Measurements from ENCODE around the gene MLC1.

Gene MLC1

DNA sequence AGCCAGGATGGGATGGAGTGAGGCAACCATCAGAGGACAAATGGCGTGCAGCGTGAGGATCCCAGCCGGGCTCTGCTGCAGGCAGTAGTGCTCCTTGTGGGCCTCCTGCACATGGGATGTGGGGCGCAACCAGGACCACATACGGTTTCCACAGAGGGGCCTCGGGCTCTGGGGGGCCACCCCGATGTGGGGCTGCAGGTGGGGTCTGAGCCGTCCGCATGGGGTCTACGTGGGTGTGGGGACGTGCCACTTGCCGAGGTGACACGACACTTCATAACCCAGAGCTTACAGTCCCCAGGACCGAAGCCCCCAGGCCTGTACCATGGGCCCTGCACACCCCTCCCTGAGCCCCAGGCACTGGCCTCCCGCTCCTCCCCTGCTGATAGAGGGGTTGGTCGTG lies 37.9 kb downstream of the MLC1 start:
- Histone ChIP-seq H3K9me3 (ENCODE audit: control insufficient read depth, low read length) (no peaks in the 10 kb centered on the region), H3K36me3 (ENCODE audit: control insufficient read depth, insufficient read depth, low read length) (no peaks in the 10 kb centered on the region), H3K4me2 (ENCODE audit: low read length) (no peak overlapping the region), H3K27me3 (ENCODE audit: control insufficient read depth, insufficient read depth, low read length) (no peaks in the 10 kb centered on the region), H2AFZ (no peak overlapping the region), H3K27ac (no peak overlapping the region), H3K9ac (no peak overlapping the region), H3K79me2 (no peaks in the 10 kb centered on the region), H3K4me1 (no peaks in the 10 kb centered on the region), H3K4me3 (ENCODE audit: low read depth, low read length) (no peak overlapping the region)
- no peak for TF ChIP-seq CTCF (IDR thresholded peaks at IDR 0.05)

DNA sequence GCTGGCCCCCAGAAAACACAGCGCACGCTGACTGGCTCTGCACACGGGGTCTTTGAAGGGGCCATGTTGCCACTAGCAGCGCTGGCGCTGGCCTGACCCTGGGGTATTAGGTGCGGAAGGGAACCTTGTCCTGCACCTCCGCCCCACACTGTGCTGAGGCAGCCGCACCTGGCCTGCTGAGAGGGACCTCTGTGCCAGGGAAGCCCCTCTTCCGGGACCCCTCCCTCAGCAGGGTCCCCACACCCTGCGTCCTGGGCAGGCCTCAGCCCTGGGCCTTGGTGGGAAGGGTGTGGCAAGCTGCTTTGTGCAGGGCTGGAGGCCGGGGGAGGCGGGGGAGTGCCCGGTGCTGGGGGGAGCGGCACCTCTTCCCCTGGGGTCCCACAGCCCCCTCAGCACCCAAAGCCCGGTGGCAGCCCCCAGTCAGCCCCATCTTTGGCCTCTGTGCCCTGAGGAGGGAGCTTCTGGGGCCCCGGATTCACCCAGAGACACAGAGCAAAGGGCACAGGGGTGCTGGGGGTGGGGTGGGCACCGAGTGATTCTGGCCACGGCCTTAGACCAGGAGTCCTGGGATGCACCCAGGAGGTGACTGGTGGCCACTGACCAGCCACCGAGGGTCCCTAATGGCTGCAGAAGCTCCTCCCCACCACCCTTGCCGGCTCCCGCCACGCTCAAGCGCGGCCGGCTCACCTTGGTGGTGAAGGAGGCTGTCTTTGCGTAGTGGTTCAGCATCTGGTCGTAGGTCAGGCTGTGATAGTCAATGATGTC lies 38.6 kb downstream of the MLC1 start:
- no peaks in the 10 kb centered on the region for H3K36me3 ChIP-seq (ENCODE audit: control insufficient read depth, insufficient read depth, low read length)
- H3K4me2 ChIP-seq (ENCODE audit: low read length), result no peak overlapping the region
- H3K4me3 ChIP-seq (ENCODE audit: low read depth, low read length), result no peak overlapping the region
- H3K9me3 ChIP-seq (ENCODE audit: control insufficient read depth, low read length), result no peaks in the 10 kb centered on the region
- TF ChIP-seq CTCF (IDR thresholded peaks at IDR 0.05), result no peak
- H3K9ac ChIP-seq, result no peak overlapping the region
- no peaks in the 10 kb centered on the region for H3K4me1 ChIP-seq
- no peak overlapping the region for H3K27ac ChIP-seq
- no peak overlapping the region for H2AFZ ChIP-seq
- H3K27me3 ChIP-seq (ENCODE audit: control insufficient read depth, insufficient read depth, low read length), result no peaks in the 10 kb centered on the region
- H3K79me2 ChIP-seq, result no peaks in the 10 kb centered on the region

- Histone ChIP-seq H3K9me3 (ENCODE audit: control insufficient read depth, low read length) (no peaks in the 10 kb centered on the region), H3K9ac (no peak overlapping the region), H3K27me3 (ENCODE audit: control insufficient read depth, insufficient read depth, low read length) (no peaks in the 10 kb centered on the region), H3K4me2 (ENCODE audit: low read length) (no peak overlapping the region), H3K27ac (no peak overlapping the region), H3K79me2 (no peaks in the 10 kb centered on the region), H3K36me3 (ENCODE audit: control insufficient read depth, insufficient read depth, low read length) (no peaks in the 10 kb centered on the region), H3K4me3 (ENCODE audit: low read depth, low read length) (no peak overlapping the region), H2AFZ (no peak overlapping the region), H3K4me1 (no peaks in the 10 kb centered on the region)
- TF ChIP-seq CTCF (IDR thresholded peaks at IDR 0.05), result no peak
Measured at GRCh38 chr22:50046019-50046415, 39.2 kb downstream of the MLC1 start.

DNA sequence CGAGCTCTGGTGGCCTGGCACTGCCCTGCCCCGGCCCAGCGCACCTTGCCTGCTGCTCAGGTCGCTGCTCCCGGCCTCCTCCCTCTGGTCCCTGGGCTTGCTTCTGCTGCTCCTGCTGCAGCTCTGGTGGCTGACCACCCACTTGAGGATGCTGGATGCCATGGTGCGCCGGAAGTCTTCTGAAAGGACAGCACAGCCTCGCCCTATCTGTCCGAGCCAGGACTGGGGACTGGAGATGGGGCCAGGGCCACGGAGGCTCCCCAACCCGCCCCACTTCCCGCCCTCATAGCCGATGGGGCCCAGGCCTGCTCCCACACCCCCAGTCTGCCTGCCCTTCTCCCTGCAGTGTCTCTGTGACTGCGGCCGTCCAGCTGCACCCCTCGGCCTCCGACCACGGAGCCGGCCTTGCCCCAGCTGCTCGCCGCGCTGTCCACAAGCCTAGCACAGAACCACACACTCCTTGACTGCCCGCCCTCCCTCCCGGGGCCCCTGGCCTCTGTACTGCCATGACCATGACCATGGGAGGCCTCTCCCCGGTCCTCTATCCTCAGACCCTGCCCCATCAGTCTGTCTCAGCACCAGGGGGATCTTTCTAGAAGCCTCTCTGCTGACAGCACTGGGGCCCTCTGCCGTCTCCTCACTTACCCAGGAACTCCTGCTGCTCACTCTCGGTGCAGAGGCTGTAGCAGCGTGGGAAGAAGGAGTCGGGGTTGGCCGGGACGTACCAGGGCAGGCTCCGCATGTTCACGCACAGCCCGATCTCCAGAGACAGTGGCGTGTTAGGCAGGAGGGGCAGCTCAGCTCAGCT lies 39.8 kb downstream of the MLC1 start:
- Histone ChIP-seq H3K27ac (no peak overlapping the region), H3K9me3 (ENCODE audit: control insufficient read depth, low read length) (no peaks in the 10 kb centered on the region), H3K4me2 (ENCODE audit: low read length) (no peak overlapping the region), H3K4me1 (no peaks in the 10 kb centered on the region), H3K27me3 (ENCODE audit: control insufficient read depth, insufficient read depth, low read length) (no peaks in the 10 kb centered on the region), H3K9ac (no peak overlapping the region), H3K36me3 (ENCODE audit: control insufficient read depth, insufficient read depth, low read length) (no peaks in the 10 kb centered on the region), H2AFZ (no peak overlapping the region), H3K79me2 (no peaks in the 10 kb centered on the region), H3K4me3 (ENCODE audit: low read depth, low read length) (no peak overlapping the region)
- TF ChIP-seq CTCF (IDR thresholded peaks at IDR 0.05), result no peak
